ENCODE measurements around the gene TENM3.

DNA sequence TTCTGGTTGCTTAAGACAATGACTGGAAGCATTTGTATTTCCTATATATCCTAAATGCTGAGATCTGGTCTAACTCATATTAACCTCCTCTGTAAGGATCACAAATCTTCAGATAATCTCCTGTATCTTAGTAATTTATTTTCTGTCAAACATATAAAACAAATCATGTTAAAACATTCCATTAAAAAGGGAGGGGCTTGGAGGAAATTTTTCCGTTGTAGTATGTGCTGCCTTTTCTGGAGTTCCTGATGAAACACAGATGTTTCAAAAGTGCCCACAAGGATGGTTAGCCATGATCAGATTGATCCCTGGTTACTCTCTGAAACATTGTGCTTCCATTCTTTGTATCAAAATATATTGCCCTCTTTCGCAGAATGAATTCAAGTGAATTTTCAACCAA lies 182.1 kb downstream of the TENM3 start:
- TF ChIP-seq CTCF (conservative IDR thresholded peaks at IDR 0.05) = no peak
- TF ChIP-seq ZFX (IDR thresholded peaks at IDR 0.05) = no peak

Measured in C4-2B (cell line).